ENCODE data around the gene DOCK4. TPM values are rescaled to one million over a fixed set of nuclear protein-coding genes. Genes with fewer than 3 reads are reported as not detected.

The DOCK4 gene
- total and polyA plus RNA-seq, 10 of the 15 experiments (the other 5 are each of a cell fraction or from before 2014, with no cell fraction given) = 0.03 to 0.73 (median 0.38) TPM

GRCh38 chr7:111958896-111959295 lies 247.3 kb downstream of the DOCK4 start (continued):
- TF ChIP-seq NR2F1 (conservative IDR thresholded peaks at IDR 0.05) (no peak), CHD2 (IDR thresholded peaks at IDR 0.05; ENCODE audit: borderline replicate concordance, low read depth, low read length) (no peak), GATAD2B (conservative IDR thresholded peaks at IDR 0.05; ENCODE audit: low read depth) (no peak), RELA (IDR thresholded peaks at IDR 0.05; ENCODE audit: borderline replicate concordance, partially characterized antibody) (no peak), ATF7 (IDR thresholded peaks at IDR 0.05; ENCODE audit: low read depth) (no peak), RAD21 (IDR thresholded peaks at IDR 0.05; ENCODE audit: insufficient read depth, low read depth, low read length) (no peak), CBX5 (IDR thresholded peaks at IDR 0.05; ENCODE audit: low read depth) (no peak), CREB1 (IDR thresholded peaks at IDR 0.05; ENCODE audit: low read depth) (no peak), ZZZ3 (IDR thresholded peaks at IDR 0.05; ENCODE audit: control insufficient read depth, insufficient read length, low read depth) (no peak)

- ChIA-PET CTCF (interaction anchor here (0.6 kb wide), 1 partner anchor 12 kb away, joined by 3 read pairs; no protein-coding TSS in a partner anchor), POLR2A (no interaction called here), SMC1A (ENCODE audit: uncharacterized antibody, unreplicated experiment) (interaction anchor here (1.4 kb wide), 1 partner anchor 16 kb away, joined by 3 read pairs; no protein-coding TSS in a partner anchor), RAD21 (ENCODE audit: unreplicated experiment) (interaction anchor here (1.1 kb wide), 1 partner anchor 13 kb away, joined by 3 read pairs; no protein-coding TSS in a partner anchor)
- 27% methylated on average over 3 of the region's 3 CpGs for WGBS (ENCODE audit: insufficient coverage, insufficient replicate concordance, low lambda C conversion rate, missing lambda C conversion rate)
- H3K4me2 ChIP-seq (ENCODE audit: control insufficient read depth, insufficient read depth) = no peak overlapping the region
- DNase-seq (ENCODE audit: low read depth, low spot score) (no peak), ATAC-seq (no peak), FAIRE-seq (no peak)
- no peaks in the 10 kb centered on the region for H3K79me2 ChIP-seq (ENCODE audit: control insufficient read depth, insufficient read depth, low read length)
- no peak overlapping the region for H3K27ac ChIP-seq (ENCODE audit: control insufficient read depth, insufficient read depth)
- no TSS peak for BruUV-seq (replicated peaks)
- H3K4me1 ChIP-seq (ENCODE audit: control insufficient read depth, insufficient read depth, low read length) = no peaks in the 10 kb centered on the region
- H4K20me1 ChIP-seq (ENCODE audit: control insufficient read depth, insufficient read depth) = no peaks in the 10 kb centered on the region
- TF ChIP-seq RCOR1 (conservative IDR thresholded peaks at IDR 0.05; ENCODE audit: low read depth, low read length) (no peak), RBBP5 (conservative IDR thresholded peaks at IDR 0.05) (no peak), ZNF622 (IDR thresholded peaks at IDR 0.05) (no peak), SUPT20H (IDR thresholded peaks at IDR 0.05; ENCODE audit: borderline replicate concordance, control insufficient read depth, low read depth, low read length) (no peak), POU2F2 (IDR thresholded peaks at IDR 0.05; ENCODE audit: borderline replicate concordance, low read depth, low read length) (no peak), USF1 (IDR thresholded peaks at IDR 0.05; ENCODE audit: borderline replicate concordance, extremely low read length, insufficient read depth, low read depth, low read length) (no peak), NFYB (IDR thresholded peaks at IDR 0.05; ENCODE audit: insufficient read depth, low read depth, low read length) (no peak), NFYA (IDR thresholded peaks at IDR 0.05; ENCODE audit: borderline replicate concordance, low read depth, low read length) (no peak), ESRRA (IDR thresholded peaks at IDR 0.05; ENCODE audit: low read length) (no peak), NBN (IDR thresholded peaks at IDR 0.05) (no peak), MTA2 (IDR thresholded peaks at IDR 0.05; ENCODE audit: low read depth) (no peak)
- TF ChIP-seq, protein P1, sequence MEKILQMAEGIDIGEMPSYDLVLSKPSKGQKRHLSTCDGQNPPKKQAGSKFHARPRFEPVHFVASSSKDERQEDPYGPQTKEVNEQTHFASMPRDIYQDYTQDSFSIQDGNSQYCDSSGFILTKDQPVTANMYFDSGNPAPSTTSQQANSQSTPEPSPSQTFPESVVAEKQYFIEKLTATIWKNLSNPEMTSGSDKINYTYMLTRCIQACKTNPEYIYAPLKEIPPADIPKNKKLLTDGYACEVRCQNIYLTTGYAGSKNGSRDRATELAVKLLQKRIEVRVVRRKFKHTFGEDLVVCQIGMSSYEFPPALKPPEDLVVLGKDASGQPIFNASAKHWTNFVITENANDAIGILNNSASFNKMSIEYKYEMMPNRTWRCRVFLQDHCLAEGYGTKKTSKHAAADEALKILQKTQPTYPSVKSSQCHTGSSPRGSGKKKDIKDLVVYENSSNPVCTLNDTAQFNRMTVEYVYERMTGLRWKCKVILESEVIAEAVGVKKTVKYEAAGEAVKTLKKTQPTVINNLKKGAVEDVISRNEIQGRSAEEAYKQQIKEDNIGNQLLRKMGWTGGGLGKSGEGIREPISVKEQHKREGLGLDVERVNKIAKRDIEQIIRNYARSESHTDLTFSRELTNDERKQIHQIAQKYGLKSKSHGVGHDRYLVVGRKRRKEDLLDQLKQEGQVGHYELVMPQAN (conservative IDR thresholded peaks at IDR 0.05) = no peak
- H3K9ac ChIP-seq (ENCODE audit: control insufficient read depth, insufficient read depth, low read length) = no peak overlapping the region
- intact Hi-C loops (cut with micrococcal nuclease; ENCODE audit: unreplicated experiment) (no loop called here), in situ Hi-C loops (cut with MboI) (no loop called here)
- H3K4me3 ChIP-seq = no peak overlapping the region
- no peaks in the 10 kb centered on the region for H3K9me3 ChIP-seq (replicated peaks; ENCODE audit: control insufficient read depth, insufficient read depth, low read length)
- no peak overlapping the region for H2AFZ ChIP-seq (ENCODE audit: control insufficient read depth, low read depth, low read length)
- no peaks in the 10 kb centered on the region for H3K36me3 ChIP-seq (ENCODE audit: control insufficient read depth in 2 of 2, insufficient read depth in 2 of 2, low read length in 1 of 2)
- H3K27me3 ChIP-seq (replicated peaks in 1 of 2; ENCODE audit: control insufficient read depth in 2 of 2, insufficient read depth in 2 of 2, low read length in 1 of 2) = no peaks in the 10 kb centered on the region
Measured at GRCh38 chr7:111958431-111958830, 247.8 kb downstream of the DOCK4 start.
